ENCODE results near the gene RERE. TPM values are rescaled to one million over a fixed set of nuclear protein-coding genes. Genes with fewer than 3 reads are reported as not detected.
A peak's percentile ranks its signal among the peaks of the same experiment; 100 is the strongest.
"Not testable (repeated sequence)": the region's sequence is repeated elsewhere in the genome, so short reads cannot be mapped to it uniquely, and the experiment has no call there.

The RERE gene
- total RNA-seq, 1 experiment from 2014 or later = 55.2 TPM

DNA sequence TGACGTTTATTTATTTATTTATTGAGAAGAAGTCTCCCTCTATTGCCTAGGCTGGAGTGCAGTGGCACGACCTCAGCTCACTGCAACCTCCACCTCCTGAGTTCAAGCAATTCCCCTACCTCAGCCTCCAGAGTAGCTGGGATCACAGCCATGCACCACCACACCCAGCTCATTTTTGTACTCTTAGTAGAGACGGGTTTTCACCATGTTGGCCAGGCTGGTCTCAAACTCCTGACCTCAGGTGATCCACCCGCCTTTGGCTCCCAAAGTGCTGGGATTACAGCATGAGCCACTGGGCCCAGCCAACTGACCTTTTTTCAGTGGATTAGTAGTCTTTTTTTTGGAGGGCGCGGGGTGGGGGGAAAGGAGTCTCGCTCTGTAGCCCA lies 90.6 kb downstream of the RERE start:
- not testable (repeated sequence) for H3K27ac ChIP-seq (ENCODE audit: low read length); H3K4me3 ChIP-seq (ENCODE audit: low read length); H2AFZ ChIP-seq (ENCODE audit: low read length); H3K9me3 ChIP-seq (ENCODE audit: low read length); H3K9ac ChIP-seq (ENCODE audit: low read length); H3K36me3 ChIP-seq (ENCODE audit: insufficient read depth, low read length); DNase-seq; H3K9me2 ChIP-seq (replicated peaks; ENCODE audit: insufficient read depth, low read length); H3K4me2 ChIP-seq (ENCODE audit: low read depth, low read length, poor library complexity, severe bottlenecking); H3K79me2 ChIP-seq (ENCODE audit: low read length); H3K27me3 ChIP-seq (ENCODE audit: low read length)
- peaks cover 37% of the 10 kb centered on the region for H4K20me1 ChIP-seq (ENCODE audit: insufficient read depth, low read depth, low read length)
- H3K4me1 ChIP-seq (ENCODE audit: low read length) = peaks cover 21% of the 10 kb centered on the region

GRCh38 chr1:8723010-8723409 lies 94.4 kb downstream of the RERE start:
- Histone ChIP-seq H3K79me2 (ENCODE audit: low read length) (no peaks in the 10 kb centered on the region), H4K20me1 (ENCODE audit: insufficient read depth, low read depth, low read length) (peaks cover 61% of the 10 kb centered on the region), H2AFZ (ENCODE audit: low read length) (no peak overlapping the region), H3K27ac (ENCODE audit: low read length) (no peak overlapping the region), H3K9me3 (ENCODE audit: low read length) (no peaks in the 10 kb centered on the region), H3K36me3 (ENCODE audit: insufficient read depth, low read length) (no peaks in the 10 kb centered on the region), H3K4me1 (ENCODE audit: low read length) (peaks cover 22% of the 10 kb centered on the region), H3K9me2 (replicated peaks; ENCODE audit: insufficient read depth, low read length) (no peaks in the 10 kb centered on the region), H3K27me3 (ENCODE audit: low read length) (no peaks in the 10 kb centered on the region), H3K4me2 (ENCODE audit: low read depth, low read length, poor library complexity, severe bottlenecking) (no peak overlapping the region), H3K4me3 (ENCODE audit: low read length) (no peak overlapping the region), H3K9ac (ENCODE audit: low read length) (no peak overlapping the region)
- DNase-seq = no peak

- H3K79me2 ChIP-seq (ENCODE audit: low read length) = no peaks in the 10 kb centered on the region
- H3K4me3 ChIP-seq (ENCODE audit: low read length) = no peak overlapping the region
- no peak overlapping the region for H3K4me2 ChIP-seq (ENCODE audit: low read depth, low read length, poor library complexity, severe bottlenecking)
Observed at GRCh38 chr1:8722366-8722765, 95.1 kb downstream of the RERE start.

DNA sequence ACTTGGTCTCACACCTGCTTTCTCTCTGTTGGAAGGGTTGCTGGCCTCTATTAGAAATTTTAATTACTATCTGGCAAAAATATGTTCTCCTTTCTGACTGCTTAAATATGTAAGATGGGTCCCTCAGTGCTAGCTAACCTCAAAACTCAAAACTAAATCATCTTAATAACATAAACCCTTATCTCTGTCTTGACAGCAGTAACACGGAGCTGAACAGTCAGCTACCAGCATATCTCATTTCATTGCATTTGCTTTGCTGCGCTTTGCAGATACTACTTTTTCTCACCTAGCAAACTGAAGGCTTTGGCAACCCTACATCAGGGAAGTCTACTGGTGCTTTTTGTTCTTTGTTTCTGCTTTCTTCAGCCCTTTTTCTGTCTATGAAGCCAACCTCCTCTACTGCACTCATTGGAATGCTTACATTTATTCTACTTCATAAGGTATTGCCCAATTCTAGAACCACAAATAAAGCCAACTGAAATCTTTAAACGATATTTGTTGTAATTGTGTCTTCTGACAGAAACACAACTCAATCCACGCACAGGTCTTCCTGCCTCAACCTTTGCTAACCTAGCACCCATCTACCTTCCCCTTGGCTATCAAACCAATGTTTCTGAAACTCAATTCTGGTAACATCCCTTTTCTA lies 95.6 kb downstream of the RERE start:
- DNase-seq = no peak
- no peaks in the 10 kb centered on the region for H3K9me3 ChIP-seq (ENCODE audit: low read length)
- no peak overlapping the region for H3K4me2 ChIP-seq (ENCODE audit: low read depth, low read length, poor library complexity, severe bottlenecking)
- H2AFZ ChIP-seq (ENCODE audit: low read length) = no peak overlapping the region
- H3K9ac ChIP-seq (ENCODE audit: low read length) = no peak overlapping the region
- H3K36me3 ChIP-seq (ENCODE audit: insufficient read depth, low read length) = no peaks in the 10 kb centered on the region
- H3K4me1 ChIP-seq (ENCODE audit: low read length) = peaks cover 16% of the 10 kb centered on the region
- H3K4me3 ChIP-seq (ENCODE audit: low read length) = no peak overlapping the region
- H3K9me2 ChIP-seq (replicated peaks; ENCODE audit: insufficient read depth, low read length) = no peaks in the 10 kb centered on the region
- no peaks in the 10 kb centered on the region for H3K27me3 ChIP-seq (ENCODE audit: low read length)
- no peaks in the 10 kb centered on the region for H3K79me2 ChIP-seq (ENCODE audit: low read length)
- no peak overlapping the region for H3K27ac ChIP-seq (ENCODE audit: low read length)
- peaks cover 64% of the 10 kb centered on the region for H4K20me1 ChIP-seq (ENCODE audit: insufficient read depth, low read depth, low read length)

More at GRCh38 chr1:8722366-8722765, 95.1 kb downstream of the RERE start:
- Histone ChIP-seq H3K9me3 (ENCODE audit: low read length) (no peaks in the 10 kb centered on the region), H3K27ac (ENCODE audit: low read length) (no peak overlapping the region), H2AFZ (ENCODE audit: low read length) (no peak overlapping the region), H3K9me2 (replicated peaks; ENCODE audit: insufficient read depth, low read length) (no peaks in the 10 kb centered on the region), H4K20me1 (ENCODE audit: insufficient read depth, low read depth, low read length) (peaks cover 62% of the 10 kb centered on the region), H3K4me1 (ENCODE audit: low read length) (peaks cover 16% of the 10 kb centered on the region), H3K27me3 (ENCODE audit: low read length) (no peaks in the 10 kb centered on the region), H3K36me3 (ENCODE audit: insufficient read depth, low read length) (no peaks in the 10 kb centered on the region), H3K9ac (ENCODE audit: low read length) (no peak overlapping the region)
- no peak for DNase-seq

GRCh38 chr1:8720347-8720746 lies 97.1 kb downstream of the RERE start:
- H3K9me3 ChIP-seq (ENCODE audit: low read length) = no peaks in the 10 kb centered on the region
- no peaks in the 10 kb centered on the region for H3K36me3 ChIP-seq (ENCODE audit: insufficient read depth, low read length)
- no peaks in the 10 kb centered on the region for H3K9me2 ChIP-seq (replicated peaks; ENCODE audit: insufficient read depth, low read length)
- no peak overlapping the region for H3K4me3 ChIP-seq (ENCODE audit: low read length)
- H4K20me1 ChIP-seq (ENCODE audit: insufficient read depth, low read depth, low read length) = peaks cover 58% of the 10 kb centered on the region
- H2AFZ ChIP-seq (ENCODE audit: low read length) = no peak overlapping the region
- no peak overlapping the region for H3K27ac ChIP-seq (ENCODE audit: low read length)
- H3K9ac ChIP-seq (ENCODE audit: low read length) = no peak overlapping the region
- no peaks in the 10 kb centered on the region for H3K79me2 ChIP-seq (ENCODE audit: low read length)
- peaks cover 16% of the 10 kb centered on the region for H3K4me1 ChIP-seq (ENCODE audit: low read length)
- no peak for DNase-seq
- no peak overlapping the region for H3K4me2 ChIP-seq (ENCODE audit: low read depth, low read length, poor library complexity, severe bottlenecking)
- no peaks in the 10 kb centered on the region for H3K27me3 ChIP-seq (ENCODE audit: low read length)

DNA sequence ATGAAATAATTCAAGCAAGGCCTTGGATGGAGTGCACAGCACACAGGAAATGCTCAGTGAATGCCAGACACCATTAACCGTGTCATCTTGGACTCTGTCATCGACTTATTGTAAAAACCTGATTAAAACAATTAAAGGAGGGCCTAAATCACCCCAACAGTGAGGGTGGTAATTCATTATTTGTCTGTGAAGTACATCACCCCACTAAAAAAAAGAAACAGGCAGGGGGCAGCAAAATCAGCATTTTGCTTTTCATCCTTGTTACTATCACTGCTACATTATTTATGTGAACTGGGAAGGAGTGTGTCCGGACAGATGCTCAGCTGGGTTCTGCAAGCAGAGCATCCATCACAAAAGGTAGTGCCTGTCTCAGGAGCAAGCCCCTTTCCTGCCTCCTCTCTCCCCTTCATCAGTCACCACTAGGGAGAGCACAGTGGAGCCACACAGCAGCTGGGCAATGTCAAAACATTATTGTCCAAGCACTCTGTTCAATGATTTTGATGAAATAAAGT lies 98.5 kb downstream of the RERE start:
- Histone ChIP-seq H3K27ac (ENCODE audit: low read length) (no peak overlapping the region), H3K27me3 (ENCODE audit: low read length) (no peaks in the 10 kb centered on the region), H4K20me1 (ENCODE audit: insufficient read depth, low read depth, low read length) (peaks cover 58% of the 10 kb centered on the region), H3K9me2 (replicated peaks; ENCODE audit: insufficient read depth, low read length) (no peaks in the 10 kb centered on the region), H3K4me2 (ENCODE audit: low read depth, low read length, poor library complexity, severe bottlenecking) (no peak overlapping the region), H3K36me3 (ENCODE audit: insufficient read depth, low read length) (no peaks in the 10 kb centered on the region), H3K9me3 (ENCODE audit: low read length) (no peaks in the 10 kb centered on the region), H3K4me3 (ENCODE audit: low read length) (no peak overlapping the region), H3K4me1 (ENCODE audit: low read length) (peaks cover 16% of the 10 kb centered on the region), H2AFZ (ENCODE audit: low read length) (no peak overlapping the region), H3K9ac (ENCODE audit: low read length) (no peak overlapping the region), H3K79me2 (ENCODE audit: low read length) (no peaks in the 10 kb centered on the region)
- peak; percentile 54 for DNase-seq

GRCh38 chr1:8717148-8717547 lies 100.3 kb downstream of the RERE start:
- H3K9ac ChIP-seq (ENCODE audit: low read length) = no peak overlapping the region
- no peaks in the 10 kb centered on the region for H3K36me3 ChIP-seq (ENCODE audit: insufficient read depth, low read length)
- H4K20me1 ChIP-seq (ENCODE audit: insufficient read depth, low read depth, low read length) = peaks cover 46% of the 10 kb centered on the region
- no peak overlapping the region for H3K27ac ChIP-seq (ENCODE audit: low read length)
- no peaks in the 10 kb centered on the region for H3K27me3 ChIP-seq (ENCODE audit: low read length)
- H3K9me3 ChIP-seq (ENCODE audit: low read length) = no peaks in the 10 kb centered on the region
- no peak overlapping the region for H3K4me2 ChIP-seq (ENCODE audit: low read depth, low read length, poor library complexity, severe bottlenecking)
- no peak overlapping the region for H3K4me3 ChIP-seq (ENCODE audit: low read length)
- H3K79me2 ChIP-seq (ENCODE audit: low read length) = no peaks in the 10 kb centered on the region
- no peak overlapping the region for H2AFZ ChIP-seq (ENCODE audit: low read length)
- peaks cover 7% of the 10 kb centered on the region; the same call in 1 of the 2 replicates for H3K4me1 ChIP-seq (ENCODE audit: low read length)
- no peak for DNase-seq
- H3K9me2 ChIP-seq (replicated peaks; ENCODE audit: insufficient read depth, low read length) = no peaks in the 10 kb centered on the region

GRCh38 chr1:8716238-8716637 lies 101.2 kb downstream of the RERE start:
- Histone ChIP-seq H3K9ac (ENCODE audit: low read length) (no peak overlapping the region), H3K4me3 (ENCODE audit: low read length) (no peak overlapping the region), H3K27ac (ENCODE audit: low read length) (no peak overlapping the region), H3K4me2 (ENCODE audit: low read depth, low read length, poor library complexity, severe bottlenecking) (no peak overlapping the region), H3K79me2 (ENCODE audit: low read length) (no peaks in the 10 kb centered on the region), H3K36me3 (ENCODE audit: insufficient read depth, low read length) (no peaks in the 10 kb centered on the region), H3K27me3 (ENCODE audit: low read length) (no peaks in the 10 kb centered on the region), H4K20me1 (ENCODE audit: insufficient read depth, low read depth, low read length) (peaks cover 40% of the 10 kb centered on the region), H2AFZ (ENCODE audit: low read length) (no peak overlapping the region), H3K4me1 (ENCODE audit: low read length) (peaks cover 7% of the 10 kb centered on the region; the same call in 1 of the 2 replicates), H3K9me3 (ENCODE audit: low read length) (no peaks in the 10 kb centered on the region), H3K9me2 (replicated peaks; ENCODE audit: insufficient read depth, low read length) (no peaks in the 10 kb centered on the region)
- no peak for DNase-seq

Measured in Karpas-422 (cell line).